ENCODE results near the gene PDCD1LG2.
"Not testable (repeated sequence)": the region's sequence is repeated elsewhere in the genome, so short reads cannot be mapped to it uniquely, and the experiment has no call there.

Gene PDCD1LG2

DNA sequence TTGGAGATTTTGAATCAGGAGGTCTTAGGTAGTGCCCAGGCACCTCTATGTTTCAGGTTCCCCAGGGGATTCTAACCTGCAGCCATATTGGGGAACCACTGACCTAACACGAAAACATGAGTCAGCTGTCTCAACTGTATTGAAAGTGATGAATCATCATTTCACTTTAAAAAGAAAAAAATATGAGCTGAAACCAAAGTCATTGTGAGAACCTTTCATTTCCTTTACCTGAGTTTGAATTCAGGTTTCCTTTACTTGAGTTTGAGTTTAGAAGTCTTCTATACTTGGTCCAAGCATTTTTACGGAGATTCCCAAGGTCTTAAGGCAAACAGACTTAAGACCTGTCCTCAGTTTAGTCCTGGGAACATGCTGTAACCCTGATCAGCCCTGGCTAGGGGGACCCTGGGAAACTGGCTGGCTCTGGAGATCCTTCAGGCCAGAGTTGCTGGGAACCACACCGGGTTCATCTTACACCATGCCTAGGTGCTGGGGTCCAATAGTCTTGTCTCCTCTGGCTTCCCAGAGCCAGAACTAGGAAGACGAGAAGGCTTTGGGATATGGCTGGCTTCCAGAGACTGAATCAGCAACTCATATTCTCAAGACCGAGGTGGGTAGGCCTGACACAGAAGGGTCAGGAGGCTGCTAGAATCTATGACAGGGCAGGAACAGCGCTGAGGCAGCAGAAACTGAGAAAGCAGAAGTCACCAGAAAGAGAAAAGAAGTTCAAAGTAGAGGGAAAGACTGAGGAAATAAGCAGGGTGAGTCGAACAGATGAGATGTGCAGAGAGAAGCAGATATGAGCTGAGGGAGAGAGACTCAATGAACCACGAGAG is 16.4 kb upstream of the PDCD1LG2 start:
- peak; percentile 85 for DNase-seq

DNA sequence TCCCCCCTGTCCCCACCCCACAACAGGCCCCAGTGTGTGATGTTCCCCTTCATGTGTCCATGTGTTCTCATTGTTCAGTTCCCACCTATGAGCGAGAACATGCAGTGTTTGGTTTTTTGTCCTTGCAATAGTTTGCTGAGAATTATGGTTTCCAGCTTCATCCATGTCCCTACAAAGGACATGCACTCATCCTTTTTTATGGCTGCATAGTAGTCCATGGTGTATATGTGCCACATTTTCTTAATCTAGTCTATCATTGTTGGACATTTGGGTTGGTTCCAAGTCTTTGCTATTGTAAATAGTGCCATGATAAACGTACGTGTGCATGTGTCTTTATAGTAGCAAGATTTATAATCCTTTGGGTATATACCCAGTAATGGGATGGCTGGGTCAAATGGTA is 15.6 kb upstream of the PDCD1LG2 start:
- not testable (repeated sequence) for DNase-seq

DNA sequence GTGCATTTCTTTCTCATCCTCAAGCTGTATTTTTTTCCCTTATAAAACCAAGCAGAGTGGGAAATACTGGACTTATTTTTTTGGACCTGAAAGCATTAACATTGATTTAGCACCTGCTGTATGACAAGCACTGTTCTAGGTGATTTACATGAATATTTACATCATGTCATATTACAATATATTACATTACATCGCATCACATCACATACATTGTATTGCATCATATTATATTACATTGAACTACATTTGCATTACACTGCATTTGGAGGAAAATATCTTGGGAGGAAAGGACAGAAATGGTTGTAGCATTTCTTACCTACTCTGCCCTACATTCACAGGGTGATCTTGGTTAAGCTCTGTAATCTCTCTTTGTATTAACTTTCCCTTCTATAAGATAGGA is 11.2 kb upstream of the PDCD1LG2 start:
- no peak for DNase-seq

DNA sequence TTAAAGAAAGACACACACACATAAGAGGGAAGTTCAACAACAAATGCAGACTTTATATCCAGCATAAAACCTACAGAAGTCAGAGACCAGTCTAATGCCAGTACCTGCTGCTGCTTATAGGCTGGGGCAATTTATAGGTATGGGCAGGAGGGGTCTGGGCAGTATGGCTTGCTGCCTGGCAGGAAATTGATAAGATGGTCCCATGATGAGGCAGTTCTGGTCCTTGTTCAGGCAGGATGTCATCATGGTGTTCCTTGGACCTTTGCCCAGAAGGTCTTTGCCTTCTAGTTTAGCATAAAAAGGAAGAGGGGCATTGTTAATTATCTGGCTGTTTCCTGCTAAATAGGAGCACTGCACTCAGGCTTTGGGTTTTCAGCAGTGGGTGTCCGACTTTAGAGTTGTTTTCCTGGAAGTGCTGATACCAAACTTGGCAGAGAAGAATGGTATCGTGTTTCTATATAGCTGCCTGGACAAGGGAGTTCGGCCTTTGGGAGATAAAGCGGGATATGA is 10.4 kb upstream of the PDCD1LG2 start:
- DNase-seq, result peak; percentile 55

DNA sequence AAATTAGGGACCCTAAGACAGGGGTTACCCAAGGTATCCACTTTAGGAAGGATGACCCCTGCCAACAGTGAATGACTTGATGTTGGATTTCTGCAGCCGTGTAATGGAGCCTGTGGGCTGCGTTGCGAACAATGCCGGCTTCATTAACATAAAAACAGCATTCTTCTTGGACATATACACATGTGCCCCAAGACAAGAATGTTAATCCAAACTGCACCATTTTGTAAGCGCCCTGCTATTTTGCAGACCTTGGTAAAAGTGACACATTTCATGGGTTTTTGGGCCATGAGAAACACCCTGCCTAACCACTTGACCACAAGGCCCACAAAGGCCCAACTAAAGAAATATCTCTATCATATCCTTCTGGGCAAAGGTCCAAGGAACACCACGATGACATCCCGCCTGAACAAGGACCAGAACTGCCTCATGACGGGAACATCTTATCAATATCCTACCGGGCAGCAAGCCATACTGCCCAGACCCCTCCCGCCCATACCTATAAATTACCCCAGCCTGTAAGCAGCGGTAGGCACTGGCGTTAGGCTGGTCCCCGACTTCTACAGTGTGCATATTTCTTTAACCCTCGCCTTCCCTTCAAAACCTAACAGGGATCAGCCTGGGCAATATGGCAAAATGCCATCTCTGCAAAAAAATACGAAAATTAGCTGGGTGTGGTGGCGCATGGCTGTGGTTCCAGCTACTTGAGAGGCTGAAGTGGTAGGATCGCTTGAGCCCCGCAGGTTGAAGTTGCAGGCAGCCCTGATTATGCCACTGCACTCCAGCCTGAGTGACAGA is 9.7 kb upstream of the PDCD1LG2 start:
- peak; percentile 56 for DNase-seq

DNA sequence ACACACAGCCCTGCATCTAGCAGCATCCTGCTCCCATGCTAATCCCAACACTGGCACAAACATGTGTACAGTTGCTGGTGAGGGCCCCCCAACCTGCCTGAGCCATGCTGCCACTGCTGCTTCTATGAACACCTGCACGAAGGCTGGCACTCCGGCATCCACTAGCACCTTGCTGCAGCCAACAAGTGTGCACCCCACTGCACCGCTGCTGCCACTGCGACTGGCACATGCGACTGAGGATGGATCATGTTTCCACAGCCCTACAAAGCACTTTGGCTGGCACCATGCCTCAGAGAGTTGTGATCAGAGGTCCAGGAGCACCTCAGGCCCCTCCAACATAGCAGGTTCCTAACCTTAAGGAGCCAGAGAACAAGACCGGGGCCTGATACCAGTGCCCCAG is 7.8 kb upstream of the PDCD1LG2 start:
- DNase-seq, result no peak

DNA sequence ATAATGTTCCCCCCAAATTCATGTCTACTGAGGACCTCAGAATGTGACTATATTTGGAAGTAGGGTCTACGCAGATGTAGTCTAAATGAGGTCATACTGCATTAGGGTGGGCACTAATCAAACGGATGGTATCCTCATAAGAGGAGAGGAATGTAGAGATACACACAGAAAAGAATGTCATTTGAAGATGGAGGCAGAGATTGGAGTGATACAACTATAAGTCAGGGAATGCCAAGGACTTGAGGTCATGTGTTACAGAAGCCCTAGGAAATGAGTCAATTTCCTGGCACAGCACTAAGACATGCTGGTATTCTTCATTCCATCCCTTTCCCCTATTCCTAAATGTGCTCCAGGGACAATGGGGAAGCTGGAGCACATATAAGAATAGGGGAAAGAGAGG is 758 bp upstream of the PDCD1LG2 start:
- DNase-seq, result peak; percentile 98

DNA sequence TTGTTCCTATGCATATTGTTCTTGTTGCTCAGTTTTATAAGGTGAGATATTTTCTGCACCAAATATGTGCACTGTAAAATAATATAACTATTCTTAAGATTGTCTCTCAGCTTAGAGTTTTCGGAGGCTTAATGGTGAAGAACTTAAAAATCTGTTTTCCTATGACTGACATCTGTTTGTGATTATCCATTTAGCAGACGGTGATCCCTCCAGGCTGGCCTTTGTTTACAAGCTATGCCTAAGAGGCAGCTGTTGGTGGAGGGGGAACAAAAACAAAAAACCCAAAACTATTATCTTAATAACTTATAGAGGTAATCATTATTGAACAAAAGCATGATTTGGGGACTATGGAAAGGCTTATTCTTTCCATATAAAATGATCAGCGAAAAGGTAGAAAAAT is 658 bp downstream of the PDCD1LG2 start:
- DNase-seq, result peak; percentile 45

DNA sequence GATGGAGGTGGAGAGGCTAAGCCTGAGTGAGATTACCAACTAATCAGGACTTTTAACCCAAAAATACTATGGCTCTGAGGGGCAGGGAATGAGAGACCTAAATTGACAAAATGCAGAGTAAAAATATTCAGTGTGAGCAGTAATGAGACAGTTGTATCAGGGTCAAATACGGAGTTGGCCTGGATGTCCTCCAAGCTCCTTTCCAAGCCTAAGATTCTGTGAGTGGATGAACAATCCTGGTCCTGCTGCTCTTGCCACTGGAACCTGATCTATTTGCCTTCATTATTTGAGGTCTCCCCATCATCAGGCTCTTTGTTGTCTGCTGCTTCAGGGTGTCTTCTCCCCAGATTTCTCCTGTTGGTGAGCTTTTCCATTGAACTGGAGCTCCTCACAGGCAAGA is 1.1 kb downstream of the PDCD1LG2 start:
- no peak for DNase-seq

DNA sequence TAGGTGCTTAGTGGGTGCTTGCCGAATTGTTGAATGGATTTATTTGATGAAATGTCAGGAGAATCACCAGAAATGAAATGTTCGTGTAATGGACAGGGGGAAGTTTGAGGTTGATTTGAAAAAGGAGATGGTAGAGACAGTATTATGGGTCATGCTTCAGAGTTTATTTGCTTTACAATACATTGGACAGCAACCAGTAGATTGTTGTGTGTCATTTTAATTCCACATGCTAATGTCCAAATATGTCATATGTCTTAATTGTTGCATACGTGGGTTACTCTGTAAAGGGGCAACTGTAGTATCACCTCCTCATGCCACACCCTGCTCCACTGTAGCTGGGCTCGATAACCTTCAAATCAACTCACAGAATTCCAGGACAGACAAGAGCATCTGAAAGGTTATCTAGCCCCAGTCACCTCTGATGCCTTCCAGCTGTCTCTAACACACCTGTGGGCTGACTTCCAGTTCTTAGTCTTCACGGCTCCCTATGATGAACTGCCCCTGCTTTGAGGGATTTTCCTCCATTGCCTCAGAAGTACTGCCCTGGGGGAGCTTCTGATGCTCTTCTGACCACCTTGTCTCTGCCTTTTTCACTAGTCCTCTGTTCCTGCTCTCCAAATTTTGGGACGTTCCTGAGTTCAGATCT is 1.7 kb downstream of the PDCD1LG2 start:
- DNase-seq, result no peak

DNA sequence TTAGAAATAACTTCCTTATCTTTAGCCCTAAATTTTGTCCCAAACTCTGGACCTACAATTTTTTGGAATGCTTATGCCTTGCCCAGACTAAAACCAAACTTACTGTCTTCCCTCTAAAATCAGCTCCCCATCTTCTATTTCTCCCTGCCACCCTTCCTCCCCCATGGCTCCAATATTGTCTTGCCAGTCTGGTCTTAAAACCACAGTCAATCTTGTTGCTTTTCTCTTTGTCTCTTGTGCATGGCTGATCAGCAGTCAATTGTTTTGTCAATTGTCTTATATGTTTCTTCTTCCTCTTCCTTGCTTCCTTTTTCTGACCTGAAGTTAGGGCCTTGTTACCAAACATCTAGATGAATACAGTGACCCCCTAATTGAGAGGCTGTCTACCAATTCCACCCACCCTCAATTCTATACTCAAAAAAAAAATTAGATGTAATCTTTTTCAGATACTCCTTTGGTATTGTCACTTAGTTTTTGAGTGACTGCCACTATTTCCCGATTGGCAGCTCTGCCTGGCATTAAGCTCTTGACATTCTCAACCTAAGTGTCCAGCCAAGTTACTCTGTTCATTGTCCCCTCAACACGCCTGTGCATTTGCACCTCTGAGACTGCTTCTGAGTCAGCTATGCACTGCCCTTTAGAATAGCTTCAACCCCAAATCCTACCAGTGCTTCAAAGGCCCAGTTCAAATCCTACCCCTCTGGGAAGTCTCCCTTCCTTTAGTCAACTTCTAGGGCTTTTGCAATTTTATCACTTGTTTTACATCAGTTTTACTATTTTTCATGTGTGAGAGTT is 2.5 kb downstream of the PDCD1LG2 start:
- DNase-seq, result no peak

DNA sequence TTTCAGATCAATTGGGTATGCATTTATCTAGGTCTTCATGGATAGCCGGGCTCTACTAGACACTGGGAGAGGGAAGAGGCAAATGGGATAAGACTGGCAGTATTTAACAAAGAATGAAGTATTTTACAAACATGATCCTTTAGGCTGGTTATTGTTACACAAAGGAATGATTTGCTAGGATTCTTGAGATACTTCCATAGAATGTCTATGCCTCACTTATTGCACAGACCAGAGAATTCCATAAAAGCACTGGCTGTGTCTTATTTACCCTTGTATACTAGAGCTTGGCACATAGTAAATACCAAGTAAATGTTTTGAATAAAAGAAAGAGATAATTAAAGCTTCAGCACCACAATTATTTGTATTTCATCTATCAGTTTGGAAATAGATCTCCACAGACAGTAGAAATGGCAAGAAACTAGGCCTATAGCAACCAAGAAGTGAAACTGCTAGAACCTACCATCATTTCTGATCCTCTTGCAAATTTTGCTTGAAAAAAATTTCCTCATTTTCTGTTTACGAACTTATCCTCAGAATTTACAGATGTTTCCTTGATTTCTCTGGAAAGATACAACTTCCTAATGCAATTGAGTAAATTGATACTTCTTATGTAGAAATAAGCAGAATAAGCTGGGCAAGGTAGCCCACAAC is 3.8 kb downstream of the PDCD1LG2 start:
- DNase-seq, result peak; percentile 28

DNA sequence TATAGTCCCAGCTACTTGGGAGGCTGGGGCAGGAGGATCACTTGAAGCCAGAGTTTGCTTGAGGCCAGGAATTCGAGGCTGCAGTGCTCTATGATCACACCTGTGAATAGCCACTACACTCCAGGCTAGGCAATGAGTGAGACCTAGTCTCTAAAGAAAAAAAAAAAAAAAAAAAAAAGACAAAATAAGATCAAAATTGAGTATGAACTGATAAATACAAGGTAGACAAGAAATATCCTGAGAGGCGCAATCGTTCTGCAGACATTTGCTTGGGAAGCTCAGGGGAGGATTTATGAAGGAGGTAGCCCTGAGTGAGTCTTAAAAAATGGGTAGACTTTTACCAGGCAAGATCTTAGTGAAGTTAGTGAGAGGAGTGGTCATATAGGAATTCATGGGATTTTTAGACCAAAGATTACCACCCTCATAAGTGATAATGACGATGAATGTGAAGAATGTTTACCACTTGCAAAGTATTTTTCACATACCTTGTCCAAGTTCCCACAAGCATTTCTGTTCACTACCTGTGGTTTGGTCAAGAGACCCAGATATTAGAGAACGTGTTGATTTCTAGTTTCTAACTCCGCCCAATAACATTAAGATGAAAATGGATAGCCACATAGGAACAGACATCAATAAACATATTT is 4.4 kb downstream of the PDCD1LG2 start:
- peak; percentile 32 for DNase-seq

DNA sequence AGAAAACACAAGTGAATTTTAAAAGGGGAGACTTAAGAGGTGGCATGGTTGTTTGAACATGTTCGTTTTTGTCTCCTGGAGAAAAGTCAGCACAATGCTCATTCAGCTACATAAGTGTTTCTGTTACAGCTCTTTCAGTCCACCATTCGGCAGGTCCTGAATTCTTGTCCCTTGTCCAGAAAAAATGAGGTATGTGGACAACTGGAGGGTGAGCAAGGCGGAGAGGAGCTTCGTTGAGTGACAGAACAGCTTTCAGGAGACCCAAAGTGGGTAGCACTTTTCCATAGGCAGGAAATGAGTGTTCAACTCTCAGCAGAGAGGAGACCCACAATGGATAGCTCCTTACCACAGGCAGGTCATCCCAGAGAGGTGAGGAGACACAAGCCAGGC is 4.9 kb downstream of the PDCD1LG2 start:
- no peak for DNase-seq

DNA sequence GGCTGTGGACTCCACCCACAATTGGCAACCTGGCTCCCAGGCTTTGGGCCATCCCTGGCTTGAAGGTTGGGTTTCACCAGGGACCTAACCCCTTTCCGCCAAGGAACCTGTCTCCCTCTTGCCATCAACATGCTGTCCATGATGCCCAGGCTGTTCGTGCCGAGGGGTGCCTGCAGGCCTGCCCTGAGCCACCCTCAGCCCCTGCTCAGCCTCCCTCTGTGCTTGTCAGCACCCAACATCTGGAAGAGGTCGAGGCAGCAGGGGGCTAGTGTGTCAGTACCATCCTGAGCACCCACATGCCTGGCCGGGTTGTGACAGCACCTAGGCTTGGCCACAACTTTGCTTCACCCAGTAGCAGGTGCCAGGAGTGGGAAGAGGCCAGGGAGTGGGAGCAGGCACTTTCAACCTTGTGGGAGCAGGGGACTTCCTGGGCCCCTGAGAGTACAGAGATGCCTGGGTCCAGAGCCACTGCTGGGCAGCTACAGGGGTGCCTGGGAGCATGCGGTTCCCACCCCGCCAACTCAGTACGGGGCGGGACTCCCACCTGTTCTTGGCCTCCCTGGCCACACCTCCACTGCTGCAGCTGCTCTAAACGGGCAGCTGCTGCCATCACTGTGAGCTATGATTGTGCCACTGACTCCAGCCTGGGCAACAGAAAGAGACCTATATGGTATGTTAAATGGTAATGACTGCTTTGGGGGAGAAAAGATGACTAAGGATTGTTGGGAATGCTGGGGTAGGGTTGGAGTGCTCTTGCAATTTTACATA is 6.3 kb downstream of the PDCD1LG2 start:
- peak; percentile 20 for DNase-seq

DNA sequence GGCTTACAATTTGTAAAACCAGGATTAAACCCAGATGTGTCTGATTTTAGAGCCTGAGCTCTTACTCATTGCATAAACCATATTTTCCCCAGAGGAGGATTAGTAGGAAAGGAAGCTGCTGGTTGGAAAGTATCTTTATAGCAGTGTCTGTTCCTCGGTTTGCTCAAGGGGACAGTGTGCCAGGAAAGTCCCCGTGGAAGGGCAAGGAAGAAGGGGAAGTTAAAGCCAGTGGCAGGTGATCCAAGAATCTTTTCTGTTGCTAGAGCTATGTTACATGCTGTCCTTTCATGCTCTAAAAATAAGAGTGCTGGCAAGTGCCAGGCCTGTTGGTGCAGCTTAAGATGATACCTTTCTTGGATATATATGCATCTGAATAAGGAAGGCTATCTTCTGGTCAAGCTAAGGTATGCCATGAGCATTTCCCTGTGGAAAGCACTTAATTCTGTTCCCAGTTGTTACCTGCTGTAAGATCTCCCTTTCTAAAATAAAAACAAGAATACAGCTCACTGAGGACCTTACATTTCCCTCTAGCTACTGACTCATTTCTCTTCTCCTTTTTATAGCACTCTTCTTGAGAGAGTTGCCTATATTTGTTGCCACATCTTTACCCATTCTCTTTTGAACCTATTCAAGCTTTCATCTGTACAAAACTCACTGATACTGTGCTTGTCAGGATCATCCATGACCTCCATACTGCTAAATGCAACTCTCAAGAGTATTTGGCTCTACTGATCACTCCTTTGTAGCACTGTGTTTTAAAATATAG is 8.0 kb downstream of the PDCD1LG2 start:
- DNase-seq, result peak; percentile 71

DNA sequence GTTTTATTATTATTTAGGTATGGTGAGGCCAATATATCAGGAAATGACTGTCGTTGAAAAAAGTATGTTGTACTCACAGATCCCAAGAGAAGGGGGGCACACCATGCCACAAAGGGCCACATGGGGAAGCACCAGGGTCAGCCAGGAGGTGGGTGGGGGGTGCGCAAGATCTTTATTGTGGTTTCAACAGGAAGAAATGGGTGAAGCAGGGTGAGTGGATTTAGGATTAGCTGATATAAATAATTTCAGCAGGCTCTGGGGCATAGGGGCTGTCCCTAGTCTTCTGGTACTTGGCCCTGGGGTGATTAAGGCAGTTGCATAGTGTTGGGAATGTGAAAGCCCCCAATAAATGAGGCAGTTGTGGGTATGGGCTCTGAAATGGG is 8.6 kb downstream of the PDCD1LG2 start:
- no peak for DNase-seq

DNA sequence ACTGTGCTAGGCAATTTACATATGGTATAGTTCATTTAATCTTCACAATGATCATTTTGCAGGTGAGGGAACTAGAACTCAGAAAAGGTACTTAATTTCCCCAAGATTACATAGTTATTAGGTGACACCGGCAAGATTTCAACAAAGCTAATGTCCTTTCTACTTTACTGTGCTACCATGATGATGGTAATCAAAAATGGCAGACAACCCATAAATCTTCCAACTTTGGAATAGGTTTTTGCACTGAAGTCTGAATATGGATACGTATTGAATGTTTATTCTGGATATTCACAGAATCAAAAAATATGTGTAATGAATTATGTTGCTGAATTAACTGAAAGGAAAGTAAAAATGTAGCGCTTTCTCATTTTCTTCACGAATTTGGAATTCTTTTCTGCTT is 13.8 kb downstream of the PDCD1LG2 start:
- DNase-seq, result no peak

DNA sequence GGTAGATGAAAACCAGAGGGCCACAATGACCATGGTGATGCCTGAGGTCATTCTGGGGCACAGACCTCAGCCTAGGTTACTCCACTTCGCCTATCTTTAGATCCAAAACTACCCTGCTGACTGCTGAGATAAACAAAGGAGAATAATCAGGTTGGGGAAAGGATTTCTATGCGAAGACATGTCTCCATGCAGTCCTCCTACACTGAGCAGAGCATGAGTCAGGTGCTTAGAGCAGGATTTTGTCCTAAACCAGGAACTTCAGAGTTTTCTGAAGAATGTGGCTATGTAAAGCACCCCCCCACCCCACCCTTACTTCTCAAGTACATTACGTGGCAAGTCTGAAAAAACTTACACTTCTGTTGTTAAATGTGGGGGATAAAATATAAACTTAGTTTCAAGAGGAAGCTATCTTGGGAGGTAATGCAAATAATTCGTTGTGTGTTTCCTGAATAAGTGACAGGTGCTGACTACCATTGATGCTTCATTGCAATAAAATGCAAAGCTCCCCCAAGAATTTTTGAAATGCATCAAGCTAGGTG is 19.4 kb downstream of the PDCD1LG2 start:
- DNase-seq, result no peak
